D341Med (cell line): ENCODE results near the gene RPTOR.
"Not testable (repeated sequence)": the region's sequence is repeated elsewhere in the genome, so short reads cannot be mapped to it uniquely, and the experiment has no call there.

Source experiments
- DNase-seq: peaks from one replicate; pipeline ENCODE4 v3.0.0; 2012; ENCODE audit warnings: low spot score

The RPTOR gene

DNA sequence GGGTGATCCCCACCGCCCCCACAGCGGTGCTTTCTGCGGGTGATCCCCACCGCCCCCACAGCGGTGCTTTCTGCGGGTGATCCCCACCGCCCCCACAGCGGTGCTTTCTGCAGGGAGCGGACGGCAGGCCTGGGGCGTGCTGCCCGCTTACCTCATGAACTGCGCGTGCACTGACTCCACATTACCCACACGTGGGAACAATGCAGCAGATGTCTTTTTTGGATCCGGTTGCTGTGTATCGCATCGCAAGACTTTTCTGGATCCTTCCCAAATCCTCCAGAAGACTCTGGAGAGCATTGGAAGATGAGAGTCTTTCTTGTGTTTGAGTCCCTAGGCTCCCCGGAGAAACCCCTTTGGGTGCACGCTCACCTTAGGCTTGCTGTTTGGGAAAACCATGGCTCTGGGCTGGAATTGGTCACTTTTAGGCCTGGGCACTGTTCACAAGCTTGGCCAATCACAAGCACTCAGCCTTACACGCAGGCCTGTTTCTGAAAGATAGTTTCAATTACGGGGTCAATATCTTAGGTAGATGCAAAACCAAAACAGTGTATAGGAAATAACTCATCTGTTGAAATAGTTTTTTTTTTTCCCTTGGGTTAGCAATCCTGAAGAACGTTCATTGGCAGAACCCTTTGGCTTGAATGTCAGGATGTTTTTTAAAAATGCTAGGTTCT is 201.8 kb downstream of the RPTOR start:
- DNase-seq, result no peak

DNA sequence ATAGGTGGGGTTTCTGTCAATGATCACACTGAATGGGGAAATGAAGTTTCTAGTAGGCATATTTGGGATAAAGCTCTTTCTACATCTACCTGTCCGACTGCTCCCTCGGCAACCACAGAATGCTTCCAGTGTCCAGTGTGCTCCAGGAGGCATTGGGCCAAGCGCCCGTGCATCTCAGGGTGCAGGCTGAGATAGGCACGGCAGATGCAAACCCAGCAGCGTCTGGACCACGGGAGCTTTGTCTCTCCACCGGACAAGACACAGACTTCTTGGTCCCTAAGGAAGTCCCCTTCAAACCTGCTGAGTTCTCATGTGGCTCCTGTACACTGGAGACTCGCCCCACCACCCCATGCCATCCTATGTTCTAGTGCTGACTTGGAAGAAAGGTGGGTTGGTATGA is 202.8 kb downstream of the RPTOR start:
- DNase-seq, result no peak

DNA sequence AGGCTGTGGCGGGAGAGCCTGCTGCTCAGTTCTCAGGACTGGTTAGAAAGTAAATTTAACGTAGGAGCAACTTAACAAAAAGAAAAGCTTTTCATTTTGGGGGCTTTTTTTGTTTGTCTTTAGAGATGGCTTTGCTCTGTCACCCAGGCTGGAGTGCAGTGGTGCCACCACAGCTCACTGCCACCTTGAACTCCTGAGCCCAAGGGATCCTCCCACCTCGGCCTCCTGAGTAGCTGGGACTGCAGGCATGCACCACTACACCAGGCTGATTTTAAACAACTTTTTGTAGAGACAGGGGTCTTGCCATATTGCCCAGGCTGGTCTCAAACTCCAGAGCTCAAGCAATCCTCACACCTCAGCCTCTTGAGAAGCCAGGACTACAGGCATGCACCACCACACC is 205.0 kb downstream of the RPTOR start:
- no peak for DNase-seq

DNA sequence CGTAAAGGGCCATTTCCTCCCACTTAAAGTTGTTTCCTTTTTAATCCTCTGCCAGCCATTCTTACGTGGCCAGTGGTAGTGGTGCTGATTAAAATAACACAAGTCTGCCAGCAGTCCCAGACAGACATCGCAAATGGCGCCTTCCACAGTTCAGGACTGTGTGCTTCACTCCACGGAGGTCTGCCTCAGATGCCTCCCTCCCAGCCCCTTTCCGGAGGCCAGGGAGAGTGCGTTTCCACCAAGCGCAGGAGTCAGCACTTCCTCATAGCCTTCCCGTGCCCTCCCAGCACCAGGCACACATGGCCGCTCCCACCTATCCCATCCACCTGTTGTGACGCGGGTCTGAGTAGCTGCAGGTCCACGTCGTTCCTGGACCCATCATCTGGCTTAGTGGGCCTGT is 205.6 kb downstream of the RPTOR start:
- DNase-seq, result no peak

DNA sequence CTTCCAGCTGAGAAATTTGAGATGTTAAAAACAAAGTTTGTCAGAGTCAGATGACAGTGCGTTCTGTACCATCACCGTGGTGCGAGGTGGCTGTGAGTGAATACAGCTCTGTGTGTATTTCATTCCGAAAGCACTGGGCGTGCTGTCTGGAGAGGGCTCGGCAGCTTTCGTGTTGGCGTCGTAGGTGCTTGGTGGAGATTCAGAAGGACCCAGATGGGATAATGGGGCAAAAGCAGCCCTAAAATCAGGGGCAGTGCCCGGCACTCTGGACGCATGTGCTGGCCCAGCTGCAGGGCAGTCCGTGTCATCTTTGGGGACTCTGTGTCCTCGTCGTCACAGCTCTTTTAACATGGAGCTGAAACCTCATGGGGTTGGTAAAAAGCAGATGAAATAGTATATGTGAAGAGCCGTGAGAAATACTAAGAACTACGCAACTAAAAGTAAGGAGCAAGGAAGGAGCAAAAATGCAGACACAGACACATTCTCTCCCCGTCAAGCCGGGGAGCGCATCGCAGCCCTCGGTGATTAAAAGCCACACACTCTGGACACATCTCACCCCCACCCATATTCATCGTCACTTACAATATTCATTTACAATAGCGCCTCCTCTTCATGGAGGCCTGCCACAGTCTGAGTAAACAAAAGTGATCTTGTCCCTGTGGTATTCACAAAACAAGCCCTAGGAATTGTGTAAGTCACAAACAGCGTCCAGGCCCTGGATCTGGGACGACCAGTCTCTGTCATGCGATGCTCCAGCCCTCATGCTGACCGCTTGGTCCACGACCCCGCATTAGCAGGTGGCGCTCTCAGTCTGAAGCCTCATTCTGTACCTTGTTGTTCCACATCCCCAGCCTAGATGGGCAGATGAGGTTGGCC is 206.7 kb downstream of the RPTOR start:
- no peak for DNase-seq

DNA sequence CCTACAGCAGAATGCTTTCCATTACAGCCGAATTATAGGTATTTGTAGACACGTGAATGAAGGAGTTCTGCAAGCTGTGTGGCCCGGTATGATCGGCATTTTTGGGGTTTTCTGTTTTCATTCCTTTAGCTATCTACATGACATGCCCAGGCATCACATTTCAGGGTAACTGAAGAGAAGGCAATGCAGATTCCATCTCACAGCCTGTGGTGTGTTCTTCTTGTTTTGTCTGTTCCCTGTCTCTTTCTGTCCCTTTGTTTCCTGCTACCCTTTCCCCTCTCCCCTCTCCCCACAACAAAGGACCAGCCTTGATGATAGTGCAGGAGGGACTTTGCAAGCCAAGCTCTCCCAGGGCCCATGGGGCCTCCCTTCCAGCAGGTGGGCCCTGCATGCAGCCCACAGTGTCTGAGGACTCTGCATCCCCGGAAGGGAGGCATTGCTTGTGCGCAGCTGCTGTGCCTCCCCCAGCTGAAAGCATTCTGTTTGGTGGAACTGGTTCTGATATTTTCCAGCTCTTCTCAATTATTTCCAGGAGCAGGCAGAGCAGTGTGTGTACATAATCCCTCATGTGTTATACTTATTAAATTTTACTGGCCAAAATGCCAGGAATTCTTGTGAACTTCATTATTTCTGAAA is 207.4 kb downstream of the RPTOR start:
- no peak for DNase-seq

DNA sequence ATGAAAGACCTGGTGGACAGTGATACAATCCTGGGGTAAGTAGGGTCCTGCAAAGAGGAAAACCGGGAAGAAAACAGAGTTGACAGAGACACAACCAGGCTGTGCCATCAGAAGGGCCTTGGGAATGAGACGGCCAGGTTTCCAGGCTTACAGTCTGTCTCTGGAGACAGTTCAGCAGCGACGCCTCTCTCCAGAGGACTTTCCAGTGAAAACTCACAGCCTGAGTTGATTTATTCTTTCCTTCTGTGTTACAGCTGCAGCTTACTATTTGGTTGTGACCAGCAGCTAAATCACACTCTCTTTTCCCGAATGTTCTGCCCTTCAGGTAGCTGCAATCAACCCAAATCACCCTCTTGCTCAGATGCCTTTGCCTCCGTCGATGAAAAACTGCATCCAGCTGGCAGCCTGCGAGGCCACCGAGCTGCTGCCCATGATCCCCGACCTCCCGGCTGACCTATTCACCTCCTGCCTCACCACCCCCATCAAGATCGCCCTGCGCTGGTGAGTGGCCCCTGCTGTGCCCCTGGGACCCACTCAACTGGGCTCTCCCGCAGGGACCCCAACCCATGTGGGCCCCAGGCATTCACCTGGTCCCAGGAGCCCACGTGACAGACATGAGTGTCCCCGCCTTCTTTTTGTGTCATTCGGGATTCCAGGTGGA is 209.2 kb downstream of the RPTOR start:
- DNase-seq, result no peak

DNA sequence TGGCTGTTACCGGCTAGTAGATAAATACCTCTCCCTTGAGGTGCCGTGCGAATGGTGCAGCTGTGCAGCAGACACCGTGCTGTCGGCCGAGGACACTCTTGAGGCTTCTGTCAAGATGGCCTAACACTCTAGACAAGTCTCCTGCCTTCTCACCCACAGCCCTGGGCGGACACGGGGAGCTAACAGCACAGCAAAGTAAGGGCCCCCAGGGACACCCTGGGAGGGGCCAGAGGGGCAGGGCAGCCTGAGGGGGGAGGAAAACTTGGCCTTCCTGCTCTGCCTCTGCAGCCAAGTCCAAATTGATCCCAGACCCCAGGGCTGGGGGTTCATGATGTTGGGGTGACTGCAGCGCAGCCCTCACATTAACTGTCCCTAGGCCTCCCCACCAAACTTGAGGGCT is 210.2 kb downstream of the RPTOR start:
- no peak for DNase-seq

DNA sequence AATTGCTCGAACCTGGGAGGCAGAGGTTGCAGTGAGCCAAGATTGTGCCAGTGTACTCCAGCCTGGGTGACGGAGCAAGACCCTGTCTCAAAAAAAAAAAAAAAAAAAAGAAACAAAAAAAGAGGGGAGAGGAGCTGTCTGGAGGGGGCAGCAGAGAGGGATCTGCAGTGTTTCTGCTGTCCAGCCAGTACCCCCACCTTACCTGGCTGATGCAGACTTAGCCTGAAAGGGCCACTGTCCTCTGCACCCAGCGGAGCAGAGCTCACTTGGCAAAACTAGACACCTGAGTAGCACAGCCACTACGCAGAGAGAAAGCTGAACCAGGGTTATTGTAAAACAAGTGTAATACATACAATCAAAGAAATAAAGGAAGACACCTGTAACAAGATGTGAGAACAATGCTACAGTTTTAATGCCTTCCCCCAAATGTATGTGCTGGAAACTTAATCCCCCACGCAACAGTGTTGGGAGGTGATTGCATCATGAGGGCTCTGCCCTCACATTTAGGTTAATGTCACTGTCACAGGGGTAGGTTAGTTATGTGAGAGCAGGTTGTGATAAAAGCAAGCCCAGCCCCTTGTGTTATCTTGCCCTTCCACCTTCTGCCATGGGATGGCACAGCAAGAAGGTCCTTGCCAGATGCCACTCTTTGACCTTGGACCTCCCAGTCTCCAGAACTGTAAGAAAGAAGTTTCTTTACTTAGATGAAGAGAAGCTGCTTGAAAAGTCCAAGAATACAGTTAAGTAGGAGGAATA is 211.2 kb downstream of the RPTOR start:
- no peak for DNase-seq

DNA sequence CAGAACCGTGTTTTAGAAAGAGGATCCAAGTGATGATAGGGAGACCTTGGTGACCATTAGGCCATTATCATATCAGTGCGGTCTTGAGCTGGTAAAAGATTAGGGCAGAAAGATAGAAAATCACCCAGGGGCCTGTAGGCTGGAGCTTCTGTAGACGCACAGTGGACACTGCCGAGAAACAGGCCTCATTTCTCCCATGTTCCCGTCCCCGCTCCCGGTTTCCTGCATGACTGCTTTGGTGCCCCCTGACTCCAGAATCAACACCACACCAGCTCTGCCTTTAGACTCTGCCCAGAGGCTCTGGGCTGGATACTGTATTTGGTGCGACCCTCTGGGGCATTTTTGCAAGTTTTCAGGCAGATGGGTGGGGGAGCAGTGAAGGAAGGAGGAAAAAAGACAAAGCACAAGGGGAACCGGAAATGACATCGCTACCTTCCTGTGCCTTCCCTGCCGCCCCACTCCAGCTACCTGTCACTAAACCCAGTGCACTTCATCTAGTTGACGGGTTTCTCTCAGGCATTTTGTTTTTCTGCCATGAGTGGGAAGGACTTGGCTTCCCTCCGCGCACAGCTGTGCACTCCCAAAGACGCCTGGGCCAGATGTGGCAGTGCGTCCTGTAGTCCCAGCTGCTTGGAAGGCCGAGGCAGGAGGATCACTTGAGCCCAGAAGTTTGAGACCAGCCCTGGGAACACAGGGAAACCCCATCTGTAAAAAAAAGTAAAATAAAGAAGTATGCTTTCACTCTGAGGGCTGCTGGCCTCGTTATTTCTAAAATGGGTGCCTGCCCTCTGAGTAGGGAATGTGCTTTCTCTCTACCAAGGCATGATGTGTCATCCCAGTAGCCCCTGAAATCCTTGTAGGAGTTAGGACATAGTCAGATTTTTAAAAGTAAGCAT is 214.1 kb downstream of the RPTOR start:
- no peak for DNase-seq

DNA sequence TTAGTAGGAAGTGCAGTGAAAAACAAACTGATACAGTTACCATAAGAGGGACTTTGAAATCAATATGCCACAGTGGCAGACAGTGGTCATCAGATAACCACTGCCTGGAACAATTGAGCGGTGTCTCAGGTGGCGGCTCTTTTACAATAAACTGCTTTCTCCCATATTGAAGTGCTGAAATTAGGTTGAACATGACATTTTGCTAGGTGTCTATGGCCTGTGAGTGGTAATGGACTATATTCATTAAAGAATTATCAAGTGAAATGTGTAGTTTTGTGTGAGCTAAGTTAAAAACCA is 214.7 kb downstream of the RPTOR start:
- DNase-seq, result no peak

DNA sequence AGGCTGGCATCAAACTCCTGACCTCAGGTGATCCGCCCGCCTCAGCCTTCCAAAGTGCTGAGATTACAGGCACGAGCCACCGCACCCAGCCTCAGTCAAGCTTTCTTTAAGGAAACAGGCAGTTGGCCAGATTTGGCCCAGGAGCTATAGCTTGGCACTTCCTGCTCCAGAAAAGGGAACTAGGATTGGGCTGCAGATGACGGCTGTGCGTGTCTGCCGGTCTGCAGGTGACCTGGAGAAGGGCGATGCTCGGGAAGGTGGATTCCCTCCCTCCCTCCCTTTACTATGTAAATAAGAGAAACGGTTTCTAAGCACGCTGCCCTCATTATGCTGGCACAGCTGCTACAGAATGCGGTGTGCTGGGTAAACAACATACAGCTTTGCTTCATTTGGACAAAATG is 215.9 kb downstream of the RPTOR start:
- no peak for DNase-seq

DNA sequence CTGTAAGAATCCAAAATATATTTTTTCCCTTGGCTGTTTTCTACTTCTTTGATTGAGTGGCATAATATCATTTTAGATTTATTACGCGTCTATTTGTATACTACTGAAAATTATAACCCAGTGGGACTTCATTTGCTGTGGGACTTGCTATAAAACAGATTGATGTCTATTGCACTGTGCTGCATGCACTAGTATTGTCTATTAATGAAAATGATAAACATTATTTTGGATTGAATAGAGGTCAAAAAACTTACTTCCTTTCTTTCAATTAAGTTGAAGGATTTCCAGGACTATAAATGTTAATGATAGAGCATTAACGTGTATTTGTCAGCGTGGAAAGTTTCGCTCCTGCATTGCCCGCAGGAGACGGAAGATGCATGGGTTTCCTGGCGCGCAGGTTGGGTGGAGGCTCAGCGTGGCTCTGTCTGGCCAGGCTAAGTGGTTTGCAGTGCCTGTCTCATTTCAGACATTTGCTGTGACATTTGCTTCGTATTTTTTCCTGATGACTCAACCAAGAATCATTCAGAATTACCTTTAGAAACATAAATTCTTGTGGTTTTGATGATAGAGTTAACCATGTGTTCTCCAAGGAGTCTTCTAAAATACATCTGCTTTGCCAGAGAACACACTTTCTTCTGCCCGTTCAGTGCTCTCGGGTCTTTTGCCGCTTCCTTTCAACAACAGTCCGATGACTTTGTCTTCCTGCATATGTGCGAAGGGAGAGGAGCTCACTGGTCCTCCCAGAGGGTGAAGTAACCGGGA is 216.7 kb downstream of the RPTOR start:
- no peak for DNase-seq

DNA sequence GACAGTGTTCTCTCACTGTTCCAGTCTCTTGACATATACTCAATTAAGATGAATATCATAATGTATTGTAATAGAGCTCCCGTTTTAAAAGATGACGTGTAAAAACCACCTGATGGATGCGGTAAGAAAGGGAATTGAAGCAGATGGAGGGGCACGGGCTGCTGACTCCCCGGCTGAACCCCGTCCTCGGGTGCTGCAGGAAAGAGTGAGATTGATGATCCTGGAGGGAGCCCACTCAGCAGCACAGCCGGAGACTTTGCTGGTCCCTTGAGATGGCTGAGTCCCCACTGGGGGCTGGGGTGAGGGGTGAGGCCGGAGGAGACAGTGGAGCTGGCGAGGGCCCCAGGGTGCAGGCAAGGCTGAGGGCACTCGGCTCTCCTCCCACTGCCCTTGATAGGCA is 217.4 kb downstream of the RPTOR start:
- no peak for DNase-seq

DNA sequence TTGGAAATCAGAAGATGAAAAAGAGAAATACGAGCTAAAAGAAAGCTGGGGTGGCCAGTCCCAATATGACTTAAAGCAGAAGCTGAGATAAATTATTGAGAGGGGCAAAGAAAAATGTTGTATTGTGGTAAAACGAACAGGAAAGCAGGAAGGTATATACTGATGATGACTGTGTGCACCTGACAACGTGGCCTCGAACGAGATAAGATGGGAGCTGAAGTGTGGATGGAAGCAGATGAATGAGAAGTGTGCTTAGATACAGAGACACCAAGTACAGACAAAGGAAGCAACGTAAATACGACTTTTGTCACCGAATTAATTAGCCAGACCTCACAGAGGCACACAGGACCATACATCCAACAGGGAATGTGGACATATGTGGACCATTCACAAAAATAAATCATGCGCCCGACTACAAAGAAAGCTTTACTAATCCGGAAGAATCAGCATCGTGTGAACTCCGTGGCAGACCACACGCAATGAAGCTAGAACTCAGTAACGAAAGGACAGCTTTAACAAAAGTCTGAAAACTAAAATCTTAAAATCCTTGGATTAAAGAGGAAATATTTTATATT is 218.7 kb downstream of the RPTOR start:
- no peak for DNase-seq

DNA sequence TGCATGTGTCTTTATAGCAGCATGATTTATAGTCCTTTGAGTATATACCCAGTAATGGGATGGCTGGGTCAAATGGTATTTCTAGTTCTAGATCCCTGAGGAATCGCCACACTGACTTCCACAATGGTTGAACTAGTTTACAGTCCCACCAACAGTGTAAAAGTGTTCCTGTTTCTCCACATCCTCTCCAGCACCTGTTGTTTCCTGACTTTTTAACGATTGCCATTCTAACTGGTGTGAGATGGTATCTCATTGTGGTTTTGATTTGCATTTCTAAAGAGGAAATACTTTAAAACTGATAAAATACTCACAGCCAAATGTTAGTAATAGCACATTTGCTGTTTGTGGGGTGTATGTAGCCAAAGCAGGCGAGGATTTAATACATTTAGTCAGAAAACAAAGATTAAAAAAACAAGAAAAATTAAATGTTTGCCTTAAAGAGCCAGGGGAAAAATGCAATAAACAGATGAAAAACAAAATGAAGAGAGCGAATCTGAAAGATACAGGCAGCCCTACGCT is 220.0 kb downstream of the RPTOR start:
- DNase-seq, result not testable (repeated sequence)

DNA sequence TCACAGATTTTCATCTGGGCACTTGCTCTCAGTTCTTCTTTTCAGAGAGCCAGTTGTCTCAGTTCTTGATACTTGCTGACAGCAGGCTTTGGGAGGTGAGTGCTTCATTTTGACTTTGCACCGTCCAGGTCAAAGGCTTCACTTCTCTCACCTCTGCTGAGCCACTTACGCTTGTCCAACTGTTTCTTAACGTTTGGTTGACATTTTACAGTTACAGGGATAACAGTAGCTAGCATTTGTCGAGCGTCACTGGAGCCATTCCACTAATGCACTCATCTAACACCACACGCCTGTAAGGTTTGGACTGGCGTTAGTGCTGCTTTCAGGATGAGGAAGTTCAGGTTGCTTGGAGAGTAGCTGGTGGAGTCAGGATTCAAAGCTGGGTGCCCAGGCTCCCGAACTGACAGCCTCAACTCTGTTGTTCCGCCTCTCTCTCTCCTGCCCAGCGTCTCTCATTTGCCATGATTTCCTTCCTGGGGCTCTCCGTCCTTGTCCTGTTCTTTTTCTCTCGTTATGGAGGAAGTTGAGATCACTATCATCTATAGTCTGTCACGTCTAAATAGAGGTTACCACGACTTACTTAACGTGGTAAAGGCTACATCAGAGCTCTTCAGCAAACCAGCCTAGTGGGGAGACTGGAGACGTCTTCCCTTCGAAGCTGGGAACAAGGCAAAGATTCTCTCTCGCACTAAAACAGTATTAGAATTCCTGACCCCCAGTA is 220.8 kb downstream of the RPTOR start:
- no peak for DNase-seq

DNA sequence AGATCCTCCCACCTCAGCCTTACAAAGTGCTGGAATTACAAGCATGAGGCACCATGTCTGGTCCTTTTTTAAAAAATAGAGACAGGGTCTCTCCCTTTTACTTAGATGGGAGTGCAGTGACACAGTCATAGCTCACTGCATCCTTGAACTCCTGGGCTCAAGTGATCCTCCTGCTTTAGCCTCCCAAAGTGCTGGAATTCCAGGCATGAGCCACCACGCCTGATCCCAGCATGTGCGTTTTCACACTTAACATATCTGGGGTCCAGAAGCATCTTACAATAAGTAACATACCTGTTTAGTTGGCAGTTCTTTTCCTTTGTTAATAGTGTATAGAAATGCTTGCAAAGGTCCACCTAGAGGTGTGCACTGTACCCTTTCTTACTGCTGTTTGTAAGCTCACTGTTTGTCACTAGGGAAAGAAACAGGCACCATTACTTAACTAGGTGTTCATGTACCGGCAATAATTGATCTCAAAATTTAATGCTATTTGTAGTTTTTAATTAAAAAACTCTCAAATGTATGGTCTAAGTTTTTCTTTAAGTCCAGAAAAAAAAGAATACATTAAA is 221.7 kb downstream of the RPTOR start:
- DNase-seq, result no peak

DNA sequence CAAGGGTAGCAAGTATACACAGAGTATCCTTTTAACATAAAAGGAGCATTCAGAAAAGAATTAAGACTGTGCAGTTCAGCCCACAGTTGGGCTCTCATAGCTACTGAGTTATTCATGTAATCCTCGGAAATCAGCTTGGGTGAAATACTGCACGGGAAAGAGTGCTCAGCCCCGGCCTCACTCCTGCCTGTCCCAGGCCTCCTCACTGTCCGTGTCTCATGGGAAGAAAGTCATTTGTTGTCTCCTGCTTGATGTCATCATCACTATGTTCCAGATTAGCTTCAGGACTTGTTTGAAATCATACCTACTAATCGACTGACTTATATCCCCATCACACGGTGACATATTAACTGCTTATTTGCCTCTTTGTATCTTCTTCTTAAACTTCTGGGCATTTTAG is 223.8 kb downstream of the RPTOR start:
- no peak for DNase-seq
